ENCODE measurements around the gene PIK3CG.
"Not testable (repeated sequence)": the region's sequence is repeated elsewhere in the genome, so short reads cannot be mapped to it uniquely, and the experiment has no call there.

The PIK3CG gene

DNA sequence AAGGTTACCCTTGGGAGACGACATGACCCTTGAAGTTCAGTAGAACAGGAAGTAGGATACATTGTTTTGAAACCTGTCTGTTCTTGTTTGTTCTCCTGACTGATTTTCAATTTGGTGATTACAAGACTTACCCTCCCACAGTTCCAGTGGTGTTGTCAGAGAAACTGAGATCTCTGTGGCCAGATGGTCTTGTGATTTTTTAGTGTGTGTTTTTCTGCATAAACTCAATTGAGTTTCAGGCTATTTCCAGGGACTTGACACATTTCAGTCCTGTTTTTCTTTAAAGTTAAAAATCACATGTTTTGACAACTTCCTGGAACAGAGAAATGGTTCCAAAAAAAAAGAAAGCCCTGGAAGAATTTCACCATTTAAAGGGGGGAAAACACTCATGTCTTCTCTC lies 22.3 kb downstream of the PIK3CG start:
- no peak for DNase-seq (ENCODE audit: low spot score)

DNA sequence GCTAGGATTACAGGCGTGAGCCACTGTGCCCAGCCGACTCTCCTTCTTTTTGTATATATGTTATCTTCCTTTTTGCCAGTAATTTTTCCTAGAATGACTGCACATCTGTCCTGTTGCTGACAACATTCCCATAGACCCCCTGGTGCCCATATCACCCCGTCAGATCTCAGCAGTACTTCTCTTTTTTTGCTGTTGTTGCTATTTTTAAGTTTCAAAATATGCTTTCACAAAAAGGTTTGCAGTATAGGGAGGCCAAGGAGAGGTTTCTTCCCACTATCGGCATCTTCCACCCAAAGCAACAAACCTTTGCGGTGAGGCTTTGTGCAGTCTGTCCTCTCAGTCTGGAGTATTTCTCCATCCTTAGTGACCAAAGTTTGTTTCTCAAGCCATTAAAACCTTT lies 23.1 kb downstream of the PIK3CG start:
- DNase-seq (ENCODE audit: low spot score) = no peak

DNA sequence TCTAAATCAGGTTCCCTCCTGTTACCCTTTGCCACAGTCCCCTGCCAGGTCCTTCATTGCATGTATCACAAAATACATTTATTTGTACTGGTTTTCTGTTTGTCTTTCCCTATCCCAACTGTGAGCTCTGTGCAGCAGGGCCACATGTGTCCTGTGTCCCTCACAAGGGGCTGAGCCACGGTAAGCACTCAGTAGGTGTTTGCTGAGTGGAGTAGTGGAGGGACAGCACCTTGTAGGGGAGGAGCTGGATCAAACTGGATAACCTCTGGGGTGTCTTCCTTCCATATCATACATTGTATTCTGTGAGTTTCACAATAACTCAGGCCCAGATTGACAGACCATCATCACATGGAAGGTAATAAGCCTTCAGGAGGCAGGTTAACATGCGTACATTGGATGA lies 25.9 kb downstream of the PIK3CG start:
- DNase-seq (ENCODE audit: low spot score) = no peak

DNA sequence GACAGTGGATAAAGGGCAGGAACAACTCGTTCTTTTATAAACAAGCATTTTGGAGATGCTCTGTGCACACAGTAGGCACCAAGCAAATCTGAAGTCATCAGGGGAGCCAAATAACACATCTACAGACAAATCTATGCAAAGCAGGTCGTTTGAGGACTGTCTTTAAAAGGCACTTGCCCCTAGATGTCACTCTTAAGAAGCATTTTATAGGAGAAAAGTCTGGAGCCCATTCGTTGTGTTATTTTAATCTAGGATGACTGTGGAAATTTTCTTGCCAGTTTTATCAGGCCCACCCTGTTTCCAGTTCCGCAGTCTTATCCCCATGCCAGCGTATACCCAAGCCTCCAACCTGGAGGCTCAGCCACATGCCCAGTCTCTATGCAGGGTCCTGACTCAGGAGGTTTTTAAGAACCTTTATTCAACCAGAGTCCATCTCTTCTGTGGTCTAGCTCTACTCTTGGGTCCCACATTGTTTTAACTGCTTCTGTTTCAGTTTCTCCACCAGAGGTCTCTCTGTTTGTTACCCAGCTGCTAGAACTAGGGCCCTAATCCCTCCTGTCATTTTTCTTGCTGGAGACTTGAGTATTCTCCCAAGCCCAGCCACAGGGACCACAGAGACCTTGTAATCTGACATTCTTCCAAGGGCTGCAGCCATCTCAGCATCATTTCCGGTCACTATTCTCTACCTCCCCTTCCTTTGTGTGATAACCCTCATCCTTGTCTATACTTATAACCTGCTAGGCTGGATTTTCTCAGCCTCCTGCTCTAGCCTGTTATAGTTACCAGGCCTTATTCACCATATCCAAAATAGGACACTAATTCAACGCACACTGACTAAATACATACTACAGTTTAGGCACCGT lies 26.7 kb downstream of the PIK3CG start:
- DNase-seq (ENCODE audit: low spot score) = no peak

DNA sequence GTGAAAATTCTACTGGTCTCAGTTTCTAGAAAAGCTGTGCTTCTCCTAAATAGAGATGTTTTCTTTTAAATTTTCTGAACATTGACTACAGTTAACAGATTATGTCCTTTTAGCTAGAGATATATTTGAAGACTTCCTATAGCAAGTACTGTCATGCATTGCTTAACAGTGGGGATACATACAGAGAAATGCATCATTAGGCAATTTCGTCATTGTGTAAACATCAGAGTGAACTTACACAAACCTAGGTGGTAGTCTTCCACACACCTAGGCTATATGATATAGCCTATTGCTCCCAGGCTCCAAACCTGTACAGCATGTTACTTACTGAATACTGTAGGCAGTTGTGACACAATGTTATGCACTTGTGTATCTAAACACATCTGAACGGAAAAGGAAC lies 28.5 kb downstream of the PIK3CG start:
- DNase-seq (ENCODE audit: low spot score) = no peak

DNA sequence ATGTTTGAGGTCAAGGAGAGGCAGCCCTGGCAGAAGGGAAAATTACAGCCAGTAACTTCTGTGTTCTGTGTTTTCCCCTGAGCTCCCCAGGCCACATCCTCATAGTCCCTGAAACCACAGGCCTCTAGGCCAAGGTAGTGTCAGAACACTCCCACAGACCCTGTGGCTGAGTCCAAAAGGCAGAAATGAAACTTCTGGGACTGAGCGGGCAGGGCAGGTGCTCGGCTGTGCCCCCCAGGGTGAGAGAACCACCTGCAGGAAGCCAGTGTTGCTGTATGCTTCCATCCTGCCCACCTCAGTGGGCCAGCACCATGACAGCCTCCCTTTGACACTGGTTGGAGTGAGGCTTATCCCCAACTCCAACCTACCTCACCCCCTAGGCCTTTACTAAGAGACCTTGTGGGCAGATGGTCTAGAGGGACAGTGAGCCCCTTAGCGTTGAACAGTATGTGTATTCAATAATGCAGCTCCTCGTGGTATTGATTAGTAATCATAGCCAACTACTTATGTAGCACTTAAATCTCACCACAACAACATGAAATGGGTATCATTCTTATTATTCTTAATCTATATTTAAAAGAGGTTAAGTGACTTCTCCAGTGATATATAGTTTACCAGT lies 30.3 kb downstream of the PIK3CG start:
- DNase-seq (ENCODE audit: low spot score) = no peak

DNA sequence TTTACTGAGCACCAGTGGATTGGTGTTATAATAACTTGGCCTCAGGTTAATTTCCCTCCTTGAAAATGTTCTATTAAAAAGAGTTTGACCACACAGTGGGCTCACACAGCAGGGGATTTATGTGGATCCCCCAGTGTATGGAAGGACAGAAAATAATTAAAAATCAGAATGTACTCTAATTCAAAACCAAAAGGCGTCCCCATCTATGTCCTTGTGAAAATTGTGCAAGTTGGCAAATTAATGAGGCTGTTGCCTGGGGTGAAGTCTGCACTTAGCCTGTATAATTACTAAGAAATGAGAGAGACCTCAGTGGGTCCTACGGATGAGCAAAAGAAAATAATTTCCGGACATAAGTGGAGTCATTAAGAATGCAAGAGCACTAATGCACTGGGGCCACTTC lies 31.1 kb downstream of the PIK3CG start:
- DNase-seq (ENCODE audit: low spot score) = no peak

DNA sequence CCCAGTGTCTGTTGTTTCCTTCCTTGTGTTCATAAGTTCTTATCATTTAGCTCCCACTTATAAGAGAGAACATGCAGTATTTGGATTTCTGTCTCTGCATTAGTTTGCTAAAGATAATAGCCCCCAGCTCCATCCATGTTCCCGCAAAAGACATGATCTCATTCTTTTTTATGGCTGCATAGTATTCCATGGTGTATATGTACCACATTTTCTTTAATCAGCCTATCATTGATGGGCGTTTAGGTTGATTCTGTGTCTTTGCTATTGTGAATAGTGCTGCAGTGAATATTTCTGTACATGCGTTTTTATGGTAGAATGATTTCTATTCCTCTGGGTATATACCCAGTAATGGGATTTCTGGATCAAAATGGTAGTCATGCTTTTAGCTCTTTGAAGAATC lies 32.5 kb downstream of the PIK3CG start:
- not testable (repeated sequence) for DNase-seq (ENCODE audit: low spot score)

DNA sequence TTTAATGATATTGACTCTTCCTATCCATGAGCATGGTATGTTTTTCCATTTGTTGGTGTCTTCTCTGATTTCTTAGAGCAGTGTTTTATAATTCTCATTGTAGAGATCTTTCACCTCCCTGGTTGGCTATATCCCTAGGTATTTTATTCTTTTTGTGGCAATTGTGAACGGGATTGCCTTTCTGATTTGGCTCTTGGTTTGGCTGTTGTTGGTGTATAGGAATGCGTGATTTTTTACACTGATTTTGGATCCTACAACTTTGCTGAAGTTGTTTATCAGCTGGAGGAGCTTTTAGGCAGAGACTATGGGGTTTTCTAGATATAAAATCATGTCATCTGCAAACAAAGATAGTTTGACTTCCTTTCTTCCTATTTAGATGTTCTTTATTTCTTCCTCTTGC lies 33.9 kb downstream of the PIK3CG start:
- not testable (repeated sequence) for DNase-seq (ENCODE audit: low spot score)

DNA sequence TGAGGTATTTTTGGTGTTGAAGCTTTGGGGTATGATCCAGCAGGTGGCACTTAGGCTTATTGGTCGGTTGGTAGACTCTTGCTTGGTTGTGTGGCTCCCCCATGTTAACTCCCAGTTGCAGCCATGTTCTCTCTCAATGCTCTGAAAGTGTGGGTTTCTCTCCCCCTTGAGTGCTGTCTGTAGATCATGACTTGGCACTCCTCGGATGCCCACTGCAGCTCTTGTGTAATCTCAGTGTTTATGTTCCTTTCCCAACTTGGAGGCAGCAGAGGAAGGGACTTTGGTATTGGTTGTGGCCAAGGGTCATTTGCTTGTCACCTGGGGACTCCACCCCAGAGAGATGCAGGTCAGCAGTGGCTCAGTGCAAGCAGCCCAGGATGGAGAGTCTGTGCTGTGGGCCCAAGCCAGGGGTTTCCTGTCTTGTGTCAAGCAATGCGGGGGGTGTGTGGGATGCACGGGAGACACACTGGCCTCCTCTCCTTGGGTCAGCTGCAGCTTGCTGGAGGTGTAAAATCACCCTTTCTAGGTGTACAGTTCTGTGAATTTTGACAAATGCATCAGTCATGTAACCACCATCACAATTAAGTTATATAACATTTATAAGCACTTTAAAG lies 36.9 kb downstream of the PIK3CG start:
- DNase-seq (ENCODE audit: low spot score) = no peak

DNA sequence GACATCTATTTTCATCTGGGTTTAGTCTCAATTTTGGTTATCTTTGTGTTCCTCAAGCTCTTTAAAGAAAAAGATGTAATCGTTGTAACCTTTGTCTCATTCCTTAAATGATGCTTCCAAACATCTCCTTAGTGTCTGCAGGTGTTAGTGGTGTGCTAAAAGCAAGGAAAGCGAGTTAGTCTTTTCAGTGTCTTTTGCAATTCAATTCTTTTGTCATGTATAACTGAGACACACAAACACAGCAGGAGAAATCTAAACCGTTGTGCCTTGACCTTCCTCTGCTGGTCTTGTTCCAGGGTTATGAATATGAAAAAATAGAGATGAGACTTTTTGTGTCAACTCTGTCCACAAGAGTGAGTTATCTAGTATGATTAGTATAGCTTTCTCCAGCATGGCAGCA lies 40.7 kb downstream of the PIK3CG start:
- no peak for DNase-seq (ENCODE audit: low spot score)

DNA sequence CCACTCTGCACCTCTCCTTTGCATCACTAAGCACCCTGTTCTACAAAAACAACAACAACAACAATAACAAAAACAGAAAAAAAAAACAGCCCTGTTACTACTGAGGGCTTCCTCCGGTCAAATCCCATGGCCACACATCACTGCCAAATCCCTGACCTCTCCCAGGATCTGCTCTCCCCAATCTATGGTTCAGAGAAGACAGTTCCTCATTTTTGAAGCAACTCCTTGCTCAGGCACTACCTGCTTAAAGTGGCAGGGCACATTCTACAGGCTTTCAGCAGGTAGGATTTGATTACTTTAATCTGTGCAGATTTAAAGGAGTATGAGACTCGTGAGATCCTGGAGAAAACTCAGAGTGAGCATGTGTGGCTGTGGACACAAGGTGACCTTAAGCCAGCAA lies 46.9 kb downstream of the PIK3CG start:
- DNase-seq (ENCODE audit: low spot score) = no peak

DNA sequence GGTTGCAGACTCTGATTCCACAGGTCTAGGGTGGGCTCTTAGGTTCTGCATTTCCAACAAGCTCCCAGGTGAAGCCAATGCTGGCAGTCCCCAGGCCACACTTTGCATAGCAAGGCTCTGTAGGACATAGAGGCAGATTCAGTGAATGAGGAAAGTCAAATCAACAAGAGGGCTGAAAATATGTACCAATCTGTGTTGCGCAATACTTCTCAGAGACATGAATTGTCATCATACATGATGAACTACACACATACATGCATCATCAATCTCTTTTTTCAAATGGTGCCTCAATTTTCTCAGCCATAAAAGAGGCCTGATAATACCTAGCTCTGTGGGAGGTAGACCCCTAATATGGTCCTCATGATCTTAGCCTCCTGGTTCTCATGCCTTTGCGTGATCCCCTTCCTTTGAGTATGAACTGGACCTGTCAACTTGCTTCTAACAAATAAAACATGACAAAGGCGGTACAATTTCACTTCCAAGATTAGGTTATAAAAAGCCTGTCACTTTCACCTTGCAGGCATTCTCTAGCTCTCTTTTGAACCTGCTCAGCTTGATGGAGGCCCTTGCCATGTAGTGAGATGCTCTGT lies 49.0 kb downstream of the PIK3CG start:
- DNase-seq (ENCODE audit: low spot score) = no peak

DNA sequence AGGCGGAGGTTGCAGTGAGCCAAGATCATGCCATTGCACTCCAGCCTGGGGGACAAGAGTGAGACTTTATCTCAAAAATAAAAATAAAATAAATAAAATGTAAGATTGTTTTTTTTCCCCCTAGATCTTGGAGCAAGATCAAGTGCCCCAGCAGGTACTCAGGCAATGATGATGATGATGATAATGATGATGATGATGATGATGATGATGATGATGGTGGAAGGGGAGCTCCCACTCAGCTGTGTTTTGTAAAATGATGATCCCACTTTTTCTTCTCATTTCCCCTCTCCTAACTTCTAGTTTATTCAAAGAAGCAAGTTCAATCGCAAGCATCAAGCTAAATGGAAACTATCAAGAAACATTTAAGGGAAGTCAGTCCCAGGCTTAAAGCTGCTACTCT lies 50.3 kb downstream of the PIK3CG start:
- no peak for DNase-seq (ENCODE audit: low spot score)

DNA sequence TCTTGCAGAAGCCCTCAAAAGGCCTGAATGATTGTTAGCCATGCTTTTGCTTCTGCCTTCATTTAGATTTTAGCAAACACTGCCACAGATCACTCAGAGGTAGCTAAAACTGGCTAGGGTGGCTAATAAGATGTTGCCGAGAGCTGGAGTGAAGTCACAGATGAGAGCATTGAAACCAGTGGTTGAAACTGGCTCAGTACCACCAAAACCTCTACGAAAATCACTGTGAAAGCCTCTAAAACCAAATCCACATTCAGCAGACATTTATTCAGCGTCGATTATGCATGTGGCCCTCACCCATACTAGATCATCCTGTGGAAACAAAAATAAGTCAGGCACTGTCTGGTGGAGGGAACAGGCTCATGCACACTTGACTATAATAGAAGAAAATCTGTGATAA lies 50.8 kb downstream of the PIK3CG start:
- DNase-seq (ENCODE audit: low spot score) = no peak

DNA sequence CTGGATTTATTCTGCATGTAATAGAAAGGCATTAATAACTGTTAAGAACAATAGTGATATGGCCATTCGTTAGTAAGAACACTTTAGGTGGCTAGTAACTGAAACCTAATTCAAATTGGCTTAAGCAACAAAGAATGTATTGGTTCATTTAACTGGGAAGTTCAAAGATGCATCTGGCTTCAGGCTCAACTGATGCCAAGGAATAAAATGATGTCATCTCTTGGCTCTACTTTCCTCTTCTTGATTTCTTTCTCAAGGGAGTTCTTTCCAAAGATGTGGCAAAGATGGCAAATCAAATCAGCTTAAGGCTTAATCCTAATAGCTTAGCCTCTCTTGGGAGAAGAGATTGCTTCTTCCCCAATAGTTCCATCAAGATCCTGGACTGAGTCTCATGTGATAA lies 51.6 kb downstream of the PIK3CG start:
- no peak for DNase-seq (ENCODE audit: low spot score)

DNA sequence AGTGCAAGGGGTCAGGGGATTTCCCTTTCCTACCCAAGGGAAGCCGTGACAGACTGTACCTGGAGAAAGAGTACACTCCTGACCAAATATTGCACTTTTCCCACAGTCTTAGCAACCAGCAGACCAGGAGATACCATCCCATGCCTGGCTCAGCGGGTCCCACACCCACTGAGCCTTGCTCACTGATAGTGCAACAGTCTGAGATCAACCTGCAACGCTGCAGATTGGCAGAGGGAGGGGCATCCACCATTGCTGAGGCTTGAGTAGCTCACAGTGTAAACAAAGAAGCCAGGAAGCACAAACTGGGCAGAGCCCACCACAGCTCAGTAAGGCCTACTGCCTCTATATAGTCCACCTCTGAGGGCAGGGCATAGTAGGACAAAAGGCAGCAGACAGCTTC lies 53.9 kb downstream of the PIK3CG start:
- DNase-seq (ENCODE audit: low spot score) = no peak

DNA sequence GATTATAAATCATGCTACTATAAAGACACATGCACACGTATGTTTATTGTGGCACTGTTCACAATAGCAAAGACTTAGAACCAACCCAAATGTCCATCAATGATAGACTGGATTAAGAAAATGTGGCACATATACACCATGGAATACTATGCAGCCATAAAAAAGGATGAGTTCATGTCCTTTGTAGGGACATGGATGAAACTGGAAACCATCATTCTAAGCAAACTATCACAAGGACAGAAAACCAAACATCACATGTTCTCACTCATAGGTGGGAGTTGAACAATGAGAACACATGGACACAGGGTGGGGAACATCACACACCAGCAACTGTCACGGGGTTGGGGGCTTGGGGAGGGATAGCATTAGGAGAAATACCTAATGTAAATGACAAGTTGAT lies 59.4 kb downstream of the PIK3CG start:
- DNase-seq (ENCODE audit: low spot score) = not testable (repeated sequence)

DNA sequence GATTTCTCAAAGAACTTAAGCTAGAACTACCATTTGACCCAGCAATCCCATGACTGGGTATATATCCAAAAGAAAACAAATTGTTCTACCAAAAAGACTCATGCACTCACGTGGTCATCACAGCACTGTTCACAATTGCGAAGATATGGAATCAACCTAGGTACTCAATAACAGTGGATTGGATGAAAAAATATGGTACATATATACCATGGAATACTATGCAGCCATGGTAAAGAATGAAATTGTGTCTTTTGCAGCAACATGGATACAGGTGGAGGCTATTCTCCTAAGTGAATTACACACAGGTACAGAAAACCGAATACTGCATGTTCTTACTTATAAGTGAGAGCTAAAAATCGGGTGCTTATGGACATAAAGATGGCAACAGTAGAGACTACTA lies 61.8 kb downstream of the PIK3CG start:
- no peak for DNase-seq (ENCODE audit: low spot score)

DNA sequence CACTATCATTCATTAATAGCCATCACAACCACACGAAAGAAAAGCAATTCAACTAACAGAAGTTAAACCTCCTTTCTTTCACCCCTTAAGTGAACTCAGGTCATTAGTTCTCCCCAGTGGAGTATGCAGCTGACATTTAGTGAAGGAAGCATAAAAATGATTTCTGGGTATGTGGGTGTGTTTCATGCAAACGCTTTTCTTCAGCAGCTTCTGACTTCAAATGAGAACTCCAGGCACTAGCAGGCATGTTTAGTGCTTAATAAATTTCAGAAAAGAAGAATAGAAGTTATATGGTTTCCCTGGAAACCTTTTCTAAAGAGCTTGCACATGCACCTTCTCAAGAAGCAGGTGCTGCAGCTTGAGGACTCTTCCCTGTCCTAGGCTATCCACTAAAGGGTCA lies 62.5 kb downstream of the PIK3CG start:
- no peak for DNase-seq (ENCODE audit: low spot score)

DNA sequence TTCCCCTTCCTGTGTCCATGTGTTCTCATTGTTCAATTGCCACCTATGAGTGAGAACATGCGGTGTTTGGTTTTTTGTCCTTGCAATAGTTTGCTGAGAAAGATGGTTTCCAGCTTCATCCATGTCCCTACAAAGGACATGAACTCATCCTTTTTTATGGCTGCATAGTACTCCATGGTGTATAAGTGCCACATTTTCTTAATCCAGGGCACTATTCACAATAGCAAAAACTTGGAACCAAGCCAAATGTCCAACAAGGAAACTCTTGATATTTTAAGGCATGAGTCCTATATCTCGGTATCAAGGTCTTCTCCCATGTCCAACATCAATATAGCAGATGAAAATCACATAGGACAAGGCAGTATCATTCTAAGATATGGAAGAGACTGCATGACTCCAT lies 64.5 kb downstream of the PIK3CG start:
- DNase-seq (ENCODE audit: low spot score) = not testable (repeated sequence)

DNA sequence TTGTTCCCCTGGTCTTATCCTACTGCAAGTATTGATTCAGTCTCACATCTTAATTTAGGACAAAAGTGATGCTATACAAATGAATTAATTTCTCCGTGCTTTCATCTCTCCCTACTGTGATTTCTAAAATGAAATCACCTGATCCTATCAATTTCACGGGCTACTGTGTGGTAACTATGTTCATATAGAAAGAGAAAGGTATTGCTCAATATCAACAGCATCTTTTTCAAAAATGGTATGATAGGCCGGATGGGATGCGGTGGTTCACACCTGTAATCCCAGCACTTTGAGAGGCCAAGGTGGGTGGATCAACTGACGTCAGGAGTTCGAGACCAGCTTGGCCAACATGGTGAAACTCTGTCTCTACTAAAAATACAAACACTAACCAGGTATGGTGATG lies 71.2 kb downstream of the PIK3CG start:
- DNase-seq (ENCODE audit: low spot score) = no peak

DNA sequence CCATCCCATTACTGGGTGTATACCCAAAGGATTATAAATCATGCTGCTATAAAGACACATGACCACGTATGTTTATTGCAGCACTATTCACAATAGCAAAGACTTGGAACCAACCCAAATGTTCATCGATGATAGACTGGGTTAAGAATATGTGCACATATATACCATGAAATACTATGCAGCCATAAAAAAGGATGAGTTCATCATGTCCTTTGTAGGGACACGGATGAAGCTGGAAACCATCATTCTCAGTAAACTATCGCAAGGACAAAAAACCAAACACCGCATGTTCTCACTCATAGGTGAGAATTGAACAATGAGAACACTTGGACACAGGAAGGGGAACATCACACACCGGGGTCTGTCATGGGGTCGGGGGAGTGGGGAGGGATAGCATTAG lies 73.0 kb downstream of the PIK3CG start:
- DNase-seq (ENCODE audit: low spot score) = not testable (repeated sequence)

All from hepatic stellate cell (primary cell).